ENCODE results near the gene IMMP2L.
"Not testable (repeated sequence)": the region's sequence is repeated elsewhere in the genome, so short reads cannot be mapped to it uniquely, and the experiment has no call there.

The IMMP2L gene

DNA sequence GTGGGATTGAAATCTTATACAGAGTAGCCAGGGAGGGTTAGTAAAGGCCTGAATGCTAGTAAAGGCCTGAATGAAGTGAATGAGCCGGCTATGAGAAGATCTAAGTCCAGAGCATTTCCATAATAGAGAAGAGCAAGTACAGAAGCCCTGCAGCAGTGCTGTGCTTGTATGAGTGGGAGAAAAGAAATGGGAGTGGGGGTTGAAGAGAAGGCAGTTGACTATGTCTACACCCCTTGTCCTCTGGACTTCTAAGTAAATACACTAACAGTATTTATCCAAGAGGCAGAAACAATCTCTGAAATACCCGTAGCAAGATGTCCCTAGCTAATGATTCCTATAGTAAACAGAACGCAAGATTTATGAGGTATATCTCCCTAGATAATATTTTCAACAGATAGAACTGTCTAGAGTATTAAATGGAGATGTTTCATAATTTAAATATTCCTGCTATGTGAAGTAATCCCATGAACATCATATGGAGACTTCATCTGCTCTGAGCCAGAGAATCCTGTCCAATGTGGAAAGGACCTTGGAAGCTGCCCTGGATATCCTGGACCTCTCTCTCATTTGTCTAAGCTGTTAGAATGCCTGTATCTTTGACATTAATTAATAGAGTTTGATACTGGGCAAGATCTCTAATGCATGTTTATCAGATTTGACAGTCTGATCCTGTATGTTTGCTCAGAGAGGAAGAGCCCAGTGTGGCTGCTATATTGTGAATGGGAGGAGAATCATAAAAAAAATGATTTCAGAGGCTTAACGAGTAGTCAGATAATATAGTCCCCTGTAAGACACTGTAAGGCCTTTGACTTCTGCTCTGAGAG lies 299.8 kb downstream of the IMMP2L start:
- no peak for DNase-seq (ENCODE audit: low spot score)

DNA sequence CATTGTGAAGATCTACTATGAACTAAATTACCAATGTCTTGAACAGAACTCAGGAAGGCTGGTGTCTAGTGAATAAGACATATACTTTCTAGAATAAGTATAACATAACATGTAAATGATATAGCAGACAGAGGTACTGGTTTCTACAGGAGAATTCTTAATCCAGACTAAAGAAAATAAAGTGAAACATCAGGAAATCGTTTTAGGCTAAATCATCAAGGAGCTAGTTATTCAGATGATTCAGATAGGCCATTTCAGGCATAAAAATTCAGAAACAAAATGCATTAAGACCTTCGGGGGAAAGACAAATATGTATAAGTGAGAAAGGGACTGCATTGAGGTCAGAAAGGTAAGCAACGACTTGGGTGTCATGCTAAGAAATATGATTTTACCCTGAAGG lies 300.8 kb downstream of the IMMP2L start:
- no peak for DNase-seq (ENCODE audit: low spot score)

DNA sequence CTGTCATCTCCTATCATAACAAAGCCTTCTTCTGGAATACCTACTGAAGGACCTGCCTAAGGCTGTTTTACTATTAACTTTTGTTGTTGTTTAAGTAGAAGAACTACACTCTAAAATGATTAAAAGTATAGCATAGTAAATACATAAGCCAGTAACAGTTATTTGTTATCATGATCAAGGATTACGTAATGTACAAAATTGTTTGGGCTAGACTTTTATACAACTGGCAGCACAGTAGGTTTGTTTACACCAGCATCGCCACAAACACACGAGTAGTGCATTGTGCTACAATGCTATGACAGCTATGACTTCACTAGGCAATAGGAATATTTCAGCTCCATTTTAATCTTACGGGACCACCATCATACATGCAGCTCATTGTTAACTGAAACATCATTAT lies 302.3 kb downstream of the IMMP2L start:
- DNase-seq (ENCODE audit: low spot score) = no peak

DNA sequence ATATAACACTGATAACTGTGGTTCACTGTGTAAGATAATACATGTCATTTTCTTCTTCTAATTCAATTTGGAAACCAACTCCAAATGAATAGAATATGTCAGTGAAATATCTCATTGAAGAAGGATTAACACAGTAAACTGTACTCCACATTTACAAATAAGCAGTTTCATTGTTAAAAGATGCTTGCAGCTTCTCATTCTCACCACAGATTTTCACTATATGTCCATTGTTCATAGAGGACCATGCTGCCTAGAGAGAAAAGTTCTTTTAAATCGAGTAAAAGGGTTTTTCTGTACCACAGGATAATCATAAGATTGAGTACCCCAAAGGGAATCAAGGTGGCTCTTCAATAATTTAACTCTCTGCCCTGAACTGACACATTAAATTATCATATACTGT lies 305.9 kb downstream of the IMMP2L start:
- no peak for DNase-seq (ENCODE audit: low spot score)

DNA sequence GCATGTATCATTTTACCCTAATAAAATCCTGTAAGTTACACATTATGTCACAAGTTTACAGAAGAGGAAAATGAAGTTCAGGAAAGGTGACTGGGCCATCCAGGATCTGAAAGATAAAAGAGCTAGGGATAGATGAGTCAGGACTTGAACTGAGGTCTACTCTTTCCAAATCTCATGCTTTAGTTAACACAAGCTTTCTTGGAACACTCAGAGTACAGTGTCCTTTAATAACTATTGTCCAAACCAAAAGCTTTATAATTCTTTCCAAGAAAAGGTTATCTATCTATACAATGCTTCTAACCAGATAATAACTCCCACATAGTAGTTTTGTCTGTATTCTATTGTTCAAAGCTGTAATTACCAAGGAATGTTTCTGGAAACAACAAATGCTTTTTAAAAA lies 306.7 kb downstream of the IMMP2L start:
- DNase-seq (ENCODE audit: low spot score) = no peak

DNA sequence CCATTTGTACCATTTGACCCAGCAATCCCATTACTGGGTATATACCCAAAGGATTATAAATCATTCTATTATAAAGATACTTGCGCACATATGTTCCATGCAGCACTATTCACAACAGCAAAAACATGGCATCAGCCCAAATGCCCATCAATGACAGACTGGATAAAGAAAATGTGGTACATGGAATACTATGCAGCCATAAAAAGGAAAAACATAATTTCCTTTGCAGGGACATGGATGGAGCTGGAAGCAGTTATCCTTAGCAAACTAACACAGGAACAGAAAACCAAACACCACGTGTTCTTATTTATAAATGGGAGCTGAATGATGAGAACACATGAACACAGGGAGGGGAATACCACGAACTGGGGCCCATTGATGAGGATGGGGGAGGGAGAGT lies 310.9 kb downstream of the IMMP2L start:
- not testable (repeated sequence) for DNase-seq (ENCODE audit: low spot score)

DNA sequence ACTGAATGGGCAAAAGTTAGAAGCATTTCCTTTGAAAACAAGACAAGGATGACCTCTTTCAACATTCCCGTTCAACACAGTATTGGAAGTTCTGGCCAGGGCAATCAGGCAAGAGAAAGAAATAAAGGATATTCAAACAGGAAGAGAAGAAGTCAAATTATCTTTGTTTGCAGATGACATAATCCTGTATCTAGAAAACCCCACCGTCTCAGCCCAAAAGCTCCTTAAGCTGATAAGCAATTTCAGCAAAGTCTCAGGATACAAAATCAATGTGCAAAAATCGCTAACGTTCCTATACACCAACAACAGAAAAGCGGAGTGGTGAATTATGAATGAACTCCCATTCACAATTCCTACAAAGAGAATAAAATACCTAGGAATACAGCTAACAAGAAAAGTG lies 312.5 kb downstream of the IMMP2L start:
- DNase-seq (ENCODE audit: low spot score) = not testable (repeated sequence)

DNA sequence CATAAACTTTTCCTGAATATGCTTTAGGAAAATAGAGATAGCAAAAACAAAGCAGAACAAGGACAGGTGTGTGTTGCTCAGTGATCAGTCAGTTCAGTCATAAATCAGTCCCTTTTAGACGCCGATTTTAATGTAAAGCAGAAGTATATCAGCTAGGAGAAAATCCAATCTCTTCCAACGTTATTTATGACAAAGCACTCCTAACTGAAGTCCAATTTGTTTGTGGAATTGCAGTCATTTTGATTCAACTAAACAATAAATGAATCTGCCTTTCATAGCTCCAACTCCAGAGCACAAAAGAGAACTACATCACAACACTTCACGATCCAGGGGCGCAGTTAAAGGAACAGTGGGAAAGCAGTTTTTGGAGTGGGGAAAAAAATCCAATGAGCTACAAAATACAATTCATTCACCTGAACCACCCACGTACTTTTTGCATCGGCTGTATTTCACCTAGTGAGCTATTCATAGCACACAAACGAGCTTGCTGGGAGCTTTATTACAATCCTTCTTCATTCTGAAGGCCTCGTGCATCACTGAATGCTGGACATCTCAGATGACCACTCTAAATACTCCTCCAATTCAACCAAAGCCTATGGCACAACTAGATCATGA lies 320.0 kb downstream of the IMMP2L start:
- no peak for DNase-seq (ENCODE audit: low spot score)

DNA sequence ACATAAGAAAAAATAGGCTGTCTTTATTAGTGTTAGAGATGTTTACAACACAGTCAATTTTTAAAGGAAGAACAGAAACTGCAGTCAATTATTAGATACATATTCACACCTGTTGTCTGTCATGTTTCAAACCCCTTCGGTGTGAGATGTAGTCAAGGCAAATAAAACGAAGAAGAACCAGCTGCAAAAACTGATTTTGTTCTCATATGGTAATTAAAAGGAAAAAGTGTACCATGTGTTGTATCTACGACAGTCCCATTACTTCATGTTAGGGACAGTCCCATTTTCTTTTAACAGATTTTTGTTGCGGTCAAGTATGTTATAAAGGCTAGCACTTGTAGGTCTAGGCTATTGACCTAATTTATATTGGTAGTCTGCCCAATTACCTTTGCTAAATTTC lies 321.9 kb downstream of the IMMP2L start:
- no peak for DNase-seq (ENCODE audit: low spot score)

DNA sequence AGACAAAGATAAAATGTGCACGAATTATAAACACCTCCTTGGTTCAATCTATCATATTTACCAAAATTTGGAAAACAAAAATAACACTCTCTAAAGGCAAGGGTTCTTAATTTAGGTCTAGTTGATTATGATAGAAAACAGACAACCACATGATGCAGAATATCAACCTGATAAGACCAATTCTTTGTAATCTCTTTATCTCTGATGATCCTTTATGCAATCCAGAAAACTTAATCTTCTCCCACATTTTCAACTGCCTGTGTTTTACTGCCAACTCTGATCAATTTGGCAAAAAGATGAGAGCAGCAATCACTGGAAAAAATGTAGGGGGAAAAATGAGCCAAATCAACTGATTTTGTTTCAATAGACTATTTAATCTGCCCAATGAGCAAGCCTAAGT lies 322.9 kb downstream of the IMMP2L start:
- DNase-seq (ENCODE audit: low spot score) = no peak

DNA sequence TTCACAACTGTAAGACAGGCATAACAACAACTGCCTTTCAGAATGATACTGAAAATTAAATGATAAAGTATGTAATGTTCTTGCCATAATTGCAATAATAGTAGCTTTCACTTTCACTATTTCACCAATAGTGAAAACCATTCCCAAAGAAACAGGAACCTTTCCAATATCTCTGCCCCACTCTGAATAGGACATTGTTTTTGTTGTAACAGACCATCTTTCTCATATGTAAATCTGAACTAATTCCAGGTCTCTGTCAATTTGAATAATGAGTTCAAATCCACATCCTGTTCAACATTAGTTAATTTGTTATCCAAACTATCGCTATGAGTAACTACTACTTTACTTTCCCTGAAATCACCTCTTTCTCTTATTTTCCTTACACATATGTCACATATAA lies 323.4 kb downstream of the IMMP2L start:
- DNase-seq (ENCODE audit: low spot score) = no peak

DNA sequence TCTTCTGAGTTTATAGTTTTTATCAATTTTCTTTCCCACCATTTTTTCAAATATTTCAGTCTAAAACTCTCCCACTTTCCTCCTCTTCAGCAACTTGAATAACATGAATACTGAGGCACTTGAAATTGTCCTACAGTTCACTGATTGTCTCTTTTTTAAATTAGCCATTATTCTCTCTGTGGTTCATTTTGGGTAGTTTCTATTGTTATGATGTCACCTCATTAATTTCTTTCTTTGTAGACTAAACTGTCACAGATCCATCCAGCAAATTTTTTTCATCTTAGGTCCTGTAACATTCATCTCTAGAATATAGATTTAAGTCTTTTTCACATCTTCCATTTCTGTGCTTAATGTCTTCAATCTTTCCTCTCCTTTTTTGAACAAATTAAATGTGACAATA lies 326.6 kb downstream of the IMMP2L start:
- DNase-seq (ENCODE audit: low spot score) = no peak

DNA sequence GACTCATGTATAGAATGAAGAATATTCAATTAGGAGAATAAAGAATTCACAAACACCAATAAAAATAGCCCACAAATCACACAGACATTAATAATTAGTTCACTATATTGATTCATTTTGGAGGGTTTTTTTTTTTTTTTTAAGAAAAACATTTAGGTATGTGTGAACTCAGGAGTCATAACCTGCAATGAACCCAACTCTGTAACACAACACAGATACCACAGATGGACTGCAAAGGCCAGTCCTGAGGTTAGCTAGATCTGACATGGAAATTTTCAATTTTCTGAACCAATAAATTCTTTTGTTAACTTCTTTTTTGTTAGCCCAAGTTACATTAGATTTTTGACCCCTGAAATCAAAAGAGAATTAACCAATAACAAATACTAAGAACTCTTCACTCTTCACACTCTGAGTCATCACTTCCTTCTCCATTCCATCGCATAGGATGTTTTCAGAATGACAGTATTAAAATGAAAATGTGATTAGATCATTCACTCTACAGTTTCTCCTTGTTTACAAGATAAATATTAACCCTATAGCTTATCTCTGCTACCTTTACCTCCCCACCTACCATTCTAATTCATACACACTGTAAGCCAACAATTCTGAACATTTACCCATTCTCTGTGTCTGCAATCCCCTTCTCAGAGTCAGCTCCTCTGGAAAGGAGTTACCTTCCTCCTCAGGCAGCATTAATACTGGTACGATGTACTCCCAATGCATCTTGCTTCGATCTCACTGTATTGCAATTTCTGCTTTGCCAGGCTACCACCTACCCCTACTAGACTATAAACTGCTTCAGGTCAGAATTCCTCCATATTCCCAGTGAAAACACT lies 329.8 kb downstream of the IMMP2L start:
- DNase-seq (ENCODE audit: low spot score) = no peak

DNA sequence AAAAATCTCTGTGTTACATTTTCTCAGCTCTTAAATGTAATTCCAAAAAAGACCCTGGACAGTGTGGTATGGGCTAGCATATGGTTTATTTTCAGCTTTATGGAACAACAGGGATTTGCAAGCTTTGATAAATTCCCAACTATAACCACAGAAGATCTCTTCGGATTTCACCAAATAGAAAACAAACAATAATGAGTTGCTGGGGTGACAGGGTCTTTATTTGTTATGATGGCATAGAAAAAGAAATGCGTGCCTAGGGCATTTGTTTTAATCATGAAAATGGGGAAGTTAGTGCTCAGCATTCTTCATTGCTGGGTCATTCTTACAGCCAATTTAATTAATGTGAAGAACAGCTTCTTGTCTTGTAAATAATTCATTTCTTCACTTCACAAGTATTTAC lies 332.4 kb downstream of the IMMP2L start:
- no peak for DNase-seq (ENCODE audit: low spot score)

DNA sequence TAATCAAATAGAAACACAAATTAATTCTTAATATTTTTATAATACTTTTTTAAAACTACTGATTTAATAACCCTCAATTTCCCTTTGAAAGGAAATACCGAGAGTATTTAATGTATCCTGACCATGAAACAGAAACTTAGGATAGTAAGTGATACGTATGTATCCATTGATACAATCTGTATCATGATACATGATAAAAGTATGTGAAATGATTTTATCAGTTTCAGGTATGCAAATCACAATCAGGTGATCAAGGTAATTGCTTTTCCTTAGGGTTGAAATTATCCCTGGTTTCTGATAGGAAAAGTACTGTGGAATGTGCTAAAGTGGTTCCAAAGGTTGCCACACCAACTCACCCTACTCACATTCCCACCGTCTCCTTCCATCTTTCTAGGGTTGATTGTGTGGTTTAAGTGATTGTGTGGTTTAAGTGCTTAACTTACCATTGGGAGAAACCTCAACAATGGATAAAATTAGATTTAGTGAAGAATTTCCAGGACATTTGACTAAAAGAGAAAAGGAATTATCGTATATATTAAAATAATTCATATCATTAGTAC lies 333.0 kb downstream of the IMMP2L start:
- no peak for DNase-seq (ENCODE audit: low spot score)

DNA sequence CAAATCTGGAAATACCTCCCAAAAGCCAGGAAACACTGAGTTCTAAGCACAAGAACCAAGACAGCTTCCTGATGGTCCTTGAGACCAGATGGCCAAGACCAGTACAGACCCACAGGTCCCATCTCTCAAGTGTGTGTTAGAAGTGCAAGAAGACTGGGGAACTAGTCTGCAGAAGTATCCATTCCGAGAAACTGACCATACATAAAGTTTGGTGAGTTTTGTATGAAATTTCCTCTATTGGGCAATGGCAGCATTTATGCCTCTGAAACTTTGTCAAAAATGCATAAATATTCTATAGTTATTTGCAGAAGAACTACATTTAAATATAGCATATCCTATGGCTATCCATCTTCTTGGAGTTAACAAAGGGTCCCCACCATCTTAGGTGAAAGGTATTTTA lies 333.9 kb downstream of the IMMP2L start:
- DNase-seq (ENCODE audit: low spot score) = no peak

DNA sequence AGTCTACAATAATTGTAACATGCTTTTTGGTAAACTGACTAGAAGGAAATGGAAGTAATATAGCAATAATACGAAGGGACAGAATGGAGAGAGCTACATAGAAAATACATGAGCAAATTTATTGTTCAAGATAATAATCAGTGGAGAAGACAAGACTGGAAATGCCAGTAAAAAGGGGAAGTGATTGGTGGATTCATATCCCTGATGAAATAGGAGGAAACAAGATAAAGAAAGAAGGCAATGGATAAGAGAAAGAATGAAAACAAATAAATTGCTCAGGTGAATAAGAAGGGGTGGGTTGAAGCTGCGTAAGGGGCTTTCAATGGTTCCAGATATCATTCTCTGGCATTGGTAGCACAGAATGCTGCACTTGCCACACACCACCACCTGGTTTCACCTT lies 335.5 kb downstream of the IMMP2L start:
- no peak for DNase-seq (ENCODE audit: low spot score)

DNA sequence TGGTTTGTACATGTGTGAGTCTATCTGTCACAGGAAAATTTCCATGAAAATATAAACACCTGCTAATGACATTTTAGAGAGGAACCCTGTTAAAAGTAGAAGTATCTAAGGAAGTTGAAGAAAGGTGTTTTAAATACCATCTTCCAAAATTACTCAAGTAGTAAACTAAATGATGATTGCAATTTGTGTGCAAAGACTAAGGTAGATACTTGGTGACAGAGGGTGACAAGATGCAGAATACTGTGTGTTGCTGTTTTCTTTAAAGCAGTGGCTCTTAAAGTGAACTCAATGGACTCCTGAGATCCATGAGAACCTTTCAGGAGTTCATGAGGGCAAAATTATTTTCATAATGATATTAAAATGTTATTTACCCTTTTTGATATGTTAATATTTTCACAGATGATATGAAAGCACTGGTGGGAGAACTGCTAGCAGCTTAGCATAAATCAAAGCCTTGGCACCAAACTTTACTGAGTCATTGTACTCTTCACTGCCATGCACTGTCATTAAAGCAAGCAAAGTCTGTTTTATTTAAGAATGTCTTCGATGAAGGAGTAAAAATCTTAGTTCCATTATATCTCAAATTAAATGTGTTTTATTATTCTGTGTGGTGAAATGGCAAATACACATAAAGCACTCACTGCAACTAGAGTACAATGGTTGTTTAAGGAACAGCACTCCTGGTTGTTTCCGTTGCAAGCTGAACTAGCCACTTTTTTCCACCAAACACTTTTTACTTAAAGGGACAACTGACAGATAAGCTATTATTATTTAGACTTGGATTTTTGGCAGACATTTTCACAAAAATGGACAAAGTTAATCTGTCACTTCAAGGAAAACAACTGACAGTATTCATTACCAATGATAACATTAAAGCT lies 337.7 kb downstream of the IMMP2L start:
- no peak for DNase-seq (ENCODE audit: low spot score)

DNA sequence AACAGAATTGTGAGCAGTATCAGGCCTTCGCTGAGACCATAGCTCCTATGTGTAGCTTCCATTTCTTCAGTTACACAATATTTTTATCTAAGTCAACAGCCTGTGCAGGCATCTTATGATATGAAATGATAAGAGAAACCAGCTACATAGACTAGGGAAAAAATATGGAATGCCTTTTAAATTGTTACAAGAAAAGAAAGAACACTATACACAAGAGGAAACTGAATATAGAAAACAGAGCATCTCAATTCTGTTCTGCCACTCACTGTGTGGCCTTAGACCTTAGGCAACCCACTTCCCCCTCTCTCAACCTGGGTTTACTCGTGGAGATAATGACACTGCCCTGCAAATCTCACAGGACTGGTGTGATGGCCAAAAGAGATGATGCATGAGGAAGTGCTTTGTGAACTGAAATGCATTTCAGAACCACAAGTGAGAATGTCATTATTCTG lies 338.5 kb downstream of the IMMP2L start:
- no peak for DNase-seq (ENCODE audit: low spot score)

DNA sequence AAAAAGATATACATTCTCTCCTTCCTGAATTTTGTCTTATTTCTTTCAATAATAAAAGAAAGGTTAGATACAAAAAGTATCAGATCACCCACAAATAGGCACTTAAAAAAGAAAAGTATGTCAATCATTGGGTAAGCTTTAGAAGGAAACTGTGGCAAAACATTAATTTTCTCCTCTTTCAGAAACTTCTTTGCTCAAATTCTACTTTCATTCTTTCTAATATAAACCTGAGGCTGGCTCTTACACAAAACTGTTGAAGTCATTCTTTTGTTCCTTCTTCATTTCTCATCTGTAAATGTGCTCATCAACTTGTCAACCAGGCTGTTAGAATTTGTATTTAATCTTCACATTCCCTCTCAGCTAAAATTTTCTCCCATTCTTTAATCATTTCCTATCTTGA lies 346.7 kb downstream of the IMMP2L start:
- DNase-seq (ENCODE audit: low spot score) = no peak

DNA sequence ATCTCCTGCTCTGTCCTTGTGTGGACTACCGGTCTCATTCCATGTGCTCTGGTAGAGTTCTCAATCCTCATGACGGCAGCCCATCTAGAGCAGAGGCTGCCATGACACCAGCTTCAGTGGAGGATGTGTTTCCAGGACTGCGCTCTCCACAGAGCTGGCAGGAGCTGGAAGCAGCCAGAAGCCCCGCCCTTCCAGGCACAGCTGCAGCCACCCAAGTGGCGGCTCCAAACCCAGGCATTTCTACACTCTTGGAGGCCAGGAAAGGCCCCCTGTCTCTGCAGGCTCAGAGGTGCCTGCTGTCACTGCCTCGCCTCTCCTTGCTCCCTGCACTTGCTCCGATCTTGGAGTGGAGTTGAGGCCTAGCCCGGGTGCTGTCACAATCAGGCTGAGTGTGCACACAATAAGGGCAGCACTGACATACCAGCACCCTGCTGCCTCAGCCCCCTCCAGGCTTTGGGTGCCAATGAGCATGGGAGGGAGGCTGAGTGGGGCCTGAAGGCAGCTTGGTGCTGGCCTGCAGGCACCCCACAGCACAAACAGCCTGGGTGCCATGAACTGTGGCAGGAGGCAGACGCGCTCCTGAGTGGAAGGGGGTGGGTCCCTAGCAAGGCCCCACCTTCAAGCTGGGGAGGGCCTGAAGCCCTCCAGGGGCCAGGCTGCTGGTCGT lies 349.3 kb downstream of the IMMP2L start:
- DNase-seq (ENCODE audit: low spot score) = no peak

Measured in hematopoietic multipotent progenitor cell treated with erythropoietin and hydrocortisone succinate and interleukin-3 and kit ligand, for 15 days (in vitro differentiated cells).